CD4-positive, alpha-beta T cell (primary cell): ENCODE measurements around the gene SHISA6. TPM values are rescaled to one million over a fixed set of nuclear protein-coding genes. Genes with fewer than 3 reads are reported as not detected.

Source experiments
- ATAC-seq: fragments of 200-7000 bp; cut with Tn5 transposase; one replicate; pipeline ENCODE4 v1.10.0; 2022; ENCODE audit warnings: mild to moderate bottlenecking; ENCODE audit not compliant: poor library complexity
- CTCF ChIA-PET: fragments of 350-600 bp; sonication (Branson Sonifier 250); formaldehyde crosslinking; loops from one replicate; lab custom pipeline; 2021; ENCODE audit warnings: antibody characterized with exemption, inconsistent platforms; lab: Charles Lee
- POLR2A ChIA-PET: fragments of 350-600 bp; sonication (Branson Sonifier 250); formaldehyde crosslinking; loops from one replicate; lab custom pipeline; 2021; ENCODE audit warnings: antibody characterized with exemption, inconsistent platforms; lab: Charles Lee
- DNase-seq, 14 experiments: peaks; one replicate each; pipeline ENCODE4 v3.0.0-alpha.2; 2013 to 2020; ENCODE audit warnings: mixed read lengths in 2 of 14
- H3K27ac ChIP-seq, 2 donors: one replicate each; pipeline versions ENCODE4 v1.5.1 to v1.7.0; 2013; ENCODE audit warnings: low read length in 2 of 2, low read depth in 1 of 2, mild to moderate bottlenecking in 1 of 2
- H3K27me3 ChIP-seq, 2 experiments: 1 replicate in 1 of 2; 2 replicates in 1 of 2; pipeline versions ENCODE4 v1.6.1 to v1.7.0; 2013; ENCODE audit warnings: low read length in 2 of 2, control low read depth in 1 of 2, mild to moderate bottlenecking in 1 of 2, moderate library complexity in 1 of 2; ENCODE audit not compliant: insufficient read depth in 2 of 2, control insufficient read depth in 1 of 2
- H3K36me3 ChIP-seq: one replicate; pipeline ENCODE4 v1.6.1; 2013; ENCODE audit warnings: low read length, control low read depth; ENCODE audit not compliant: insufficient read depth
- H3K4me1 ChIP-seq: one replicate; pipeline ENCODE4 v1.6.1; 2013; ENCODE audit warnings: low read length, control low read depth; ENCODE audit not compliant: insufficient read depth
- H3K4me3 ChIP-seq: one replicate; pipeline ENCODE4 v1.5.1; 2013; ENCODE audit warnings: mild to moderate bottlenecking, low read length, moderate library complexity
- H3K9me3 ChIP-seq, 2 experiments: 1 replicate in 1 of 2; 2 replicates in 1 of 2; pipeline versions ENCODE4 v1.6.1 to v1.7.0; 2013; ENCODE audit warnings: low read length in 2 of 2, mild to moderate bottlenecking in 2 of 2, control low read depth in 1 of 2, moderate library complexity in 1 of 2; ENCODE audit not compliant: control insufficient read depth in 1 of 2, insufficient read depth in 1 of 2
- H3K27ac Mint-ChIP-seq: one replicate; pipeline ENCODE4 v1.8.0; 2020; ENCODE audit warnings: mixed read lengths
- H3K27me3 Mint-ChIP-seq: one replicate; pipeline ENCODE4 v1.8.0; 2021; ENCODE audit warnings: mixed read lengths
- H3K36me3 Mint-ChIP-seq: one replicate; pipeline ENCODE4 v1.8.0; 2021; ENCODE audit warnings: low read depth, mixed read lengths
- H3K4me1 Mint-ChIP-seq: one replicate; pipeline ENCODE4 v1.8.0; 2021; ENCODE audit warnings: low read depth, mixed read lengths
- H3K4me3 Mint-ChIP-seq: one replicate; pipeline ENCODE4 v1.8.0; 2020; ENCODE audit warnings: mild to moderate bottlenecking, mixed read lengths
- H3K9me3 Mint-ChIP-seq: one replicate; pipeline ENCODE4 v1.8.0; 2020; ENCODE audit warnings: mixed read lengths
- intact Hi-C, 2 experiments: fragments of 100-400 bp; cut with DNase I in 1 of 2; cut with micrococcal nuclease in 1 of 2; formaldehyde crosslinking; loops; one replicate each; pipeline versions ENCODE4 v1.15.1 to v1.9.0; 2023 to 2025; cut with DNase I, micrococcal nuclease
- total RNA-seq, 174 experiments: library from RNA in 2 of 174; stranded (reverse) in 2 of 174; gene quantifications; one replicate each; pipeline ENCODE4 v1.2.3 and lab custom pipeline; 2021 to 2026
- TF ChIP-seq, protein P1 (sequence below): fragments of 200-600 bp; IDR thresholded peaks from one replicate; pipeline ENCODE4 v1.8.0; 2022; ENCODE audit warnings: antibody characterized with exemption, mild to moderate bottlenecking

The SHISA6 gene
- total RNA-seq, 2 experiments from 2014 or later = not detected

DNA sequence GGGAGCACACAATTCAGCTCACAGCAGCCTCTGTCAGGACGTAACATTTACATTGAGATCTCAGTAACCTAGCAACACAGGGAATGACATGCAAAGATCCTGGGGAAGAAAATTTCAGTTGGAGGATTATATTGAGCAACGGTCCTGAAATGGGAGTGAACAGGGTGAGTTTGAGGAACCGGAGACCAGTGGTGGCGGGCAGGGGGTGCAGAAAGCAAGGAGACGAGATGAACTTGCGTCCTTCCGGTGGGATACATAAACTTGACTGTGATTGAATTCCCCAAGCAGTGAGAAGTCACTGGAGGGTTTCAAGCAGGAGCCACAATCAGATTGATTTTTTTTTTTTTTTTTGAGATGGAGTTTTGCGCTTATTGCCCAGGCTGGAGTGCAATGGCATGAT is 51.5 kb downstream of the SHISA6 start:
- H3K4me1 Mint-ChIP-seq = no peaks in the 10 kb centered on the region
- H3K36me3 Mint-ChIP-seq = no peaks in the 10 kb centered on the region
- H3K9me3 Mint-ChIP-seq = no peaks in the 10 kb centered on the region
- no peak overlapping the region for H3K27ac Mint-ChIP-seq
- POLR2A ChIA-PET = no interaction called here
- H3K4me3 ChIP-seq = no peak overlapping the region
- TF ChIP-seq, protein P1, sequence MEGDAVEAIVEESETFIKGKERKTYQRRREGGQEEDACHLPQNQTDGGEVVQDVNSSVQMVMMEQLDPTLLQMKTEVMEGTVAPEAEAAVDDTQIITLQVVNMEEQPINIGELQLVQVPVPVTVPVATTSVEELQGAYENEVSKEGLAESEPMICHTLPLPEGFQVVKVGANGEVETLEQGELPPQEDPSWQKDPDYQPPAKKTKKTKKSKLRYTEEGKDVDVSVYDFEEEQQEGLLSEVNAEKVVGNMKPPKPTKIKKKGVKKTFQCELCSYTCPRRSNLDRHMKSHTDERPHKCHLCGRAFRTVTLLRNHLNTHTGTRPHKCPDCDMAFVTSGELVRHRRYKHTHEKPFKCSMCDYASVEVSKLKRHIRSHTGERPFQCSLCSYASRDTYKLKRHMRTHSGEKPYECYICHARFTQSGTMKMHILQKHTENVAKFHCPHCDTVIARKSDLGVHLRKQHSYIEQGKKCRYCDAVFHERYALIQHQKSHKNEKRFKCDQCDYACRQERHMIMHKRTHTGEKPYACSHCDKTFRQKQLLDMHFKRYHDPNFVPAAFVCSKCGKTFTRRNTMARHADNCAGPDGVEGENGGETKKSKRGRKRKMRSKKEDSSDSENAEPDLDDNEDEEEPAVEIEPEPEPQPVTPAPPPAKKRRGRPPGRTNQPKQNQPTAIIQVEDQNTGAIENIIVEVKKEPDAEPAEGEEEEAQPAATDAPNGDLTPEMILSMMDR = no peak
- DNase-seq (no peak), ATAC-seq (no peak)
- H3K9me3 ChIP-seq = peaks cover 0 to 3% of the 10 kb centered on the region in 2 experiments
- no peaks in the 10 kb centered on the region for H3K4me1 ChIP-seq
- no peaks in the 10 kb centered on the region for H3K36me3 ChIP-seq
- no peak overlapping the region for H3K27ac ChIP-seq
- no peaks in the 10 kb centered on the region for H3K27me3 ChIP-seq
- intact Hi-C loops = no loop called here
- H3K27me3 Mint-ChIP-seq = no peaks in the 10 kb centered on the region
- CTCF ChIA-PET = no interaction called here
- H3K4me3 Mint-ChIP-seq = no peak overlapping the region

DNA sequence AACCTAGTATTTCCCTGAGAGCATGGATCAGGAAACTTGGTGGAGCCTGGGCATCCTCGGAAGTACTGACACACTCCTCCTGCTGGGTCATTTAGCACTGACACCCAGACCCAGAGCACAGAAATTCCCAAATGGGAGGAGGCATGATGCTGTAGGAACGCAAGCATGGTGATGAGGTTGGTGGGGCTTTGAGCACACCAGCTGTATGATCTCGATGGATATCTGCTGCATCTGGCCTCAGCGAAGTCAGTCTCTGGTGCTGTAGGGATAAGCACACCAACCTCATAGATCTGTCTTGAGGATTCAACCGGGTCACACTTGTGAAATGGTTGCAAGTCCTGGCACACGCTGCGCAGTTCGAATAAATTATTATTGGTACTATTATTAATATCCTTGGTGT is 52.5 kb downstream of the SHISA6 start:
- no peak overlapping the region for H3K27ac Mint-ChIP-seq
- intact Hi-C loops = no loop called here

DNA sequence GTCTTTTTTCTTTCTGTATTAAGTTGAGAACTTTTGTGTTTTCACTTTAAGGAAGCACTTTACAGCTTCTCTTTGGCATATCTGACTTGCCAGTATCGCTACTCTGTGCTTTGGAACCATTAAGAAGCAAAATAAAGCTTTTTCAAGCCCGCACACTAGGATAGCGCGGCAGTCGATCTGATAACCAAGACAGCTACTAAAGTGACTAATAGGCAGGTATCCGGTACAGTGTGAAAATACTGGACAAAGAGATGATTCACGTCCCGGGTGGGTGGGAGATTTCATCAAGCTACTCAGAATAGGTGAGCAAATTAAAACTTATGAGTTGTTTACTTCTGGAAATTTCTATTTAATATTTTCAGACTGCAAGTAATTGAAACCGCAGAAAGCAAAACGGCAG is 53.8 kb downstream of the SHISA6 start:
- Mint-ChIP-seq H3K4me3 (no peak overlapping the region), H3K4me1 (no peaks in the 10 kb centered on the region), H3K36me3 (no peaks in the 10 kb centered on the region), H3K27ac (no peak overlapping the region), H3K9me3 (no peaks in the 10 kb centered on the region), H3K27me3 (no peaks in the 10 kb centered on the region)
- no peak for ATAC-seq
- H3K4me3 ChIP-seq = no peak overlapping the region
- H3K27me3 ChIP-seq = no peaks in the 10 kb centered on the region
- H3K27ac ChIP-seq = no peak overlapping the region
- CTCF ChIA-PET = no interaction called here
- no peak for DNase-seq
- intact Hi-C loops = no loop called here
- H3K36me3 ChIP-seq = no peaks in the 10 kb centered on the region
- peaks cover 0 to 3% of the 10 kb centered on the region in 2 experiments for H3K9me3 ChIP-seq
- TF ChIP-seq, protein P1 = no peak
- no peaks in the 10 kb centered on the region for H3K4me1 ChIP-seq
- POLR2A ChIA-PET = no interaction called here

More for the DNA sequence above, 52.5 kb downstream of the SHISA6 start:
- ChIA-PET CTCF (no interaction called here), POLR2A (no interaction called here)
- no peak for DNase-seq
- Mint-ChIP-seq H3K9me3 (no peaks in the 10 kb centered on the region), H3K4me3 (no peak overlapping the region), H3K27me3 (no peaks in the 10 kb centered on the region), H3K36me3 (no peaks in the 10 kb centered on the region), H3K4me1 (no peaks in the 10 kb centered on the region)
- Histone ChIP-seq H3K27ac (no peak overlapping the region), H3K27me3 (no peaks in the 10 kb centered on the region), H3K9me3 (peaks cover 0 to 3% of the 10 kb centered on the region in 2 experiments), H3K36me3 (no peaks in the 10 kb centered on the region), H3K4me1 (no peaks in the 10 kb centered on the region), H3K4me3 (no peak overlapping the region)
- TF ChIP-seq, protein P1 = no peak
- ATAC-seq = no peak
